Lung (tissue), 12 donors: ENCODE results near the gene SPSB4. TPM values are rescaled to one million over a fixed set of nuclear protein-coding genes. Genes with fewer than 3 reads are reported as not detected.

ENCODE experiments used
- ATAC-seq: fragments of 200-7000 bp; cut with Tn5 transposase; one replicate; pipeline ENCODE4 v1.9.1; 2020; ENCODE audit warnings: moderate number of reproducible peaks; ENCODE audit not compliant: insufficient read depth, low FRiP score
- DNase-seq, 3 donors: peaks; one replicate each; pipeline ENCODE4 v3.0.0-alpha.2; 2013 to 2017
- H3K27ac ChIP-seq, 2 donors: one replicate each; pipeline ENCODE4 v1.5.1; 2013; ENCODE audit warnings: mild to moderate bottlenecking in 2 of 2, moderate library complexity in 2 of 2, control low read depth in 1 of 2, inconsistent platforms in 1 of 2, low read depth in 1 of 2, low read length in 1 of 2
- H3K27me3 ChIP-seq, 3 donors: one replicate each; pipeline ENCODE4 v1.5.1; 2013; ENCODE audit warnings: low read length in 2 of 3; ENCODE audit not compliant: control insufficient read depth in 3 of 3, insufficient read depth in 3 of 3
- H3K36me3 ChIP-seq, 4 donors: one replicate each; pipeline ENCODE4 v1.5.1; 2013; ENCODE audit warnings: low read length in 4 of 4, mild to moderate bottlenecking in 1 of 4, moderate library complexity in 1 of 4; ENCODE audit not compliant: control insufficient read depth in 4 of 4, insufficient read depth in 4 of 4
- H3K4me1 ChIP-seq, 5 donors: one replicate each; pipeline ENCODE4 v1.5.1; 2013; ENCODE audit warnings: low read length in 5 of 5, mild to moderate bottlenecking in 2 of 5, moderate library complexity in 1 of 5; ENCODE audit not compliant: control insufficient read depth in 5 of 5, insufficient read depth in 5 of 5
- H3K4me3 ChIP-seq: one replicate; pipeline ENCODE4 v1.5.1; 2013; ENCODE audit warnings: mild to moderate bottlenecking, control low read depth, moderate library complexity
- H3K9ac ChIP-seq, 2 donors: one replicate each; pipeline ENCODE4 v1.5.1; 2013; ENCODE audit warnings: low read length in 2 of 2, control low read depth in 1 of 2; ENCODE audit not compliant: insufficient read depth in 1 of 2
- H3K9me3 ChIP-seq, 4 donors: one replicate each; pipeline ENCODE4 v1.5.1; 2013; ENCODE audit warnings: low read length in 3 of 4, mild to moderate bottlenecking in 1 of 4, moderate library complexity in 1 of 4; ENCODE audit not compliant: control insufficient read depth in 4 of 4, insufficient read depth in 3 of 4
- CTCF ChIP-seq: IDR thresholded peaks from 2 replicates; pipeline ENCODE4 v1.5.1; 2012; ENCODE audit warnings: mild to moderate bottlenecking; ENCODE audit errors: control extremely low read depth, extremely low read depth
- WGBS, 2 donors: extraction: QIAGEN DNeasy Blood & Tissue Kit; methylation state at CpG; one replicate each; pipeline ENCODE4 v1.1.7; 2013; 5-methylcytosine and 5-hydroxymethylcytosine counted together
- polyA plus RNA-seq, 2 donors: library from polyadenylated mRNA; stranded (reverse); fragments of 200-250 nt; gene quantifications; one replicate each; pipeline ENCODE4 v1.2.1, GENCODE V29; 2013
- total RNA-seq, 2 donors: library from RNA; depleted of rRNA in 1 of 2; stranded (reverse); fragments of >200 nt in 1 of 2; gene quantifications; one replicate each; pipeline ENCODE4 v1.2.1, GENCODE V29; 2014 to 2021
- donor health status: control.
- donor health status: control.
- donor health status: Bipolar disorder and iron deficiency.
- donor health status: healthy.
- donor health status: DM: yes; HTN: yes; CAD: no.

The SPSB4 gene
- total and polyA plus RNA-seq, 4 donors: 0.25 to 4.4 (median 1.5) TPM

GRCh38 chr3:141076036-141076773 lies 25.1 kb downstream of the SPSB4 start:
- Histone ChIP-seq H3K27ac (peak overlapping the region; percentile 26 to 73), H3K9ac (peak overlapping the region in 1 of 2 donors; percentile 51), H3K36me3 (peaks cover 0 to 4% (median 0%) of the 10 kb centered on the region in 4 donors), H3K4me3 (no peak overlapping the region), H3K27me3 (no peaks in the 10 kb centered on the region), H3K9me3 (no peaks in the 10 kb centered on the region), H3K4me1 (peaks cover 7 to 41% (median 15%) of the 10 kb centered on the region in 5 donors)
- DNase-seq: peak in 1 of 3 donors; percentile 30
- no peak for ATAC-seq
- WGBS, 2 donors: 53 to 61% methylated on average over 12 of the region's 12 CpGs
- no peak for TF ChIP-seq CTCF

GRCh38 chr3:141076797-141077571 lies 25.8 kb downstream of the SPSB4 start:
- TF ChIP-seq CTCF: no peak
- Histone ChIP-seq H3K27ac (peak overlapping the region; percentile 26 to 73), H3K4me3 (no peak overlapping the region), H3K36me3 (peaks cover 0 to 4% (median 0%) of the 10 kb centered on the region in 4 donors), H3K9ac (peak overlapping the region in 1 of 2 donors; percentile 51), H3K27me3 (no peaks in the 10 kb centered on the region), H3K9me3 (no peaks in the 10 kb centered on the region), H3K4me1 (peaks cover 7 to 34% (median 15%) of the 10 kb centered on the region in 5 donors)
- ATAC-seq: peak; percentile 41
- 9 to 23% methylated on average over 23 of the region's 23 CpGs for WGBS, 2 donors
- peak; percentile 83 to 88 (median 86) for DNase-seq

- peak overlapping the region in 1 of 2 donors; percentile 44 for H3K27ac ChIP-seq
- no peak for TF ChIP-seq CTCF
- WGBS, 2 donors: 84 to 91% methylated on average over 6 of the region's 6 CpGs
- no peaks in the 10 kb centered on the region for H3K9me3 ChIP-seq
- no peak overlapping the region for H3K9ac ChIP-seq
- no peak overlapping the region for H3K4me3 ChIP-seq
- DNase-seq (no peak), ATAC-seq (no peak)
- H3K4me1 ChIP-seq: peaks cover 7 to 30% (median 15%) of the 10 kb centered on the region in 5 donors
- H3K27me3 ChIP-seq: no peaks in the 10 kb centered on the region
- peaks cover 0 to 4% (median 0%) of the 10 kb centered on the region in 4 donors for H3K36me3 ChIP-seq
These were observed 26.5 kb downstream of the SPSB4 start for GRCh38 chr3:141077631-141078030.
